KMS-11 (cell line): ENCODE data around the gene IFTAP.
"Not testable (repeated sequence)": the region's sequence is repeated elsewhere in the genome, so short reads cannot be mapped to it uniquely, and the experiment has no call there.

ENCODE experiments used
- H2AFZ ChIP-seq: fragments of 200-600 bp; sonication (generic); 2 replicates; pipeline ENCODE4 v1.6.1; 2016; ENCODE audit warnings: antibody characterized with exemption, mixed run types, low read depth
- H3K27ac ChIP-seq: fragments of 200-600 bp; sonication (generic); 2 replicates; pipeline ENCODE4 v1.6.1; 2016; ENCODE audit warnings: mild to moderate bottlenecking, mixed run types
- H3K27me3 ChIP-seq: fragments of 200-600 bp; sonication (generic); 2 replicates; pipeline ENCODE4 v1.6.1; 2017; ENCODE audit warnings: mild to moderate bottlenecking, low read depth, mixed run types, moderate library complexity; ENCODE audit not compliant: insufficient read depth
- H3K36me3 ChIP-seq: fragments of 200-600 bp; sonication (generic); 2 replicates; pipeline ENCODE4 v1.6.1; 2017; ENCODE audit warnings: mild to moderate bottlenecking, mixed run types; ENCODE audit not compliant: insufficient read depth
- H3K4me1 ChIP-seq: fragments of 200-600 bp; sonication (generic); 2 replicates; pipeline ENCODE4 v1.6.1; 2016; ENCODE audit warnings: mild to moderate bottlenecking, low read depth, mixed run types; ENCODE audit not compliant: poor library complexity, severe bottlenecking
- H3K4me2 ChIP-seq: fragments of 200-600 bp; sonication (generic); 2 replicates; pipeline ENCODE4 v1.7.0; 2016; ENCODE audit warnings: mild to moderate bottlenecking, mixed run types
- H3K4me3 ChIP-seq: fragments of 200-600 bp; sonication (generic); IDR thresholded peaks from 2 replicates; pipeline ENCODE4 v1.6.1; 2017; ENCODE audit warnings: low read depth, low read length, mixed read lengths; ENCODE audit not compliant: insufficient read depth
- H3K79me2 ChIP-seq: fragments of 200-600 bp; sonication (generic); 2 replicates; pipeline ENCODE4 v1.6.1; 2016; ENCODE audit warnings: low read depth, mixed run types; ENCODE audit not compliant: insufficient read depth
- H3K9ac ChIP-seq: fragments of 200-600 bp; sonication (generic); 2 replicates; pipeline ENCODE4 v1.6.1; 2016; ENCODE audit warnings: mild to moderate bottlenecking, mixed run types
- H4K20me1 ChIP-seq: fragments of 200-600 bp; sonication (generic); 2 replicates; pipeline ENCODE4 v1.6.1; 2016; ENCODE audit warnings: mild to moderate bottlenecking, mixed run types; ENCODE audit not compliant: insufficient read depth
- CTCF ChIP-seq: fragments of 200-600 bp; sonication (generic); conservative IDR thresholded peaks from 2 replicates; pipeline ENCODE4 v1.6.1; 2017; ENCODE audit warnings: low read depth, mild to moderate bottlenecking, antibody characterized with exemption, low read length, moderate library complexity, mixed read lengths

Gene IFTAP, protein sequence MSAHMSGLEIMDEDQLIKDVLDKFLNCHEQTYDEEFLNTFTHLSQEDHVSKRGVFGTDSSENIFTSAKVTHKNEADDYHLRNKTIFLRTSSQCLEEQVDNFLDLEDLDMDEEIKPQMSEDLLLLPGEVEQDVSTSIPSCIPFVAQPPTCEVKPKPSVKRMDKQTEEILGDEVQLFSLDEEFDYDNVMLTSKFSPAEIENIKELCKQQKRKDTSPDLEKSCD

GRCh38 chr11:36594316-36594989 is at the start of gene IFTAP:
TSS of gene IFTAP (plus strand) at chr11:36594502. CDS start at chr11:36610104, 15,602 bp downstream.
- Histone ChIP-seq H4K20me1 (no peaks in the 10 kb centered on the region), H3K27me3 (no peaks in the 10 kb centered on the region), H3K9ac (no peak within 1 kb of the TSS), H3K4me1 (no peaks in the 10 kb centered on the region), H3K27ac (no peak within 1 kb of the TSS), H2AFZ (no peak within 1 kb of the TSS), H3K36me3 (no peaks in the 10 kb centered on the region), H3K79me2 (no peaks in the 10 kb centered on the region), H3K4me2 (no peak within 1 kb of the TSS), H3K4me3 (no peak within 1 kb of the TSS)
- TF ChIP-seq CTCF = no peak

GRCh38 chr11:36550385-36551115 is 43.8 kb upstream of the IFTAP start:
- H3K4me3 ChIP-seq = no peak overlapping the region
- no peaks in the 10 kb centered on the region for H3K4me1 ChIP-seq
- H3K79me2 ChIP-seq = no peaks in the 10 kb centered on the region
- H2AFZ ChIP-seq = no peak overlapping the region
- no peak overlapping the region for H3K27ac ChIP-seq
- no peak overlapping the region for H3K4me2 ChIP-seq
- no peaks in the 10 kb centered on the region for H4K20me1 ChIP-seq
- no peaks in the 10 kb centered on the region for H3K27me3 ChIP-seq
- no peak overlapping the region for H3K9ac ChIP-seq
- TF ChIP-seq CTCF = no peak
- H3K36me3 ChIP-seq = no peaks in the 10 kb centered on the region

GRCh38 chr11:36557390-36557789 is 36.9 kb upstream of the IFTAP start:
- H4K20me1 ChIP-seq, H3K9ac ChIP-seq, H3K36me3 ChIP-seq, H3K27ac ChIP-seq, H3K4me2 ChIP-seq, H3K79me2 ChIP-seq, H3K27me3 ChIP-seq, H3K4me3 ChIP-seq, H2AFZ ChIP-seq, H3K4me1 ChIP-seq: not testable (repeated sequence)

DNA sequence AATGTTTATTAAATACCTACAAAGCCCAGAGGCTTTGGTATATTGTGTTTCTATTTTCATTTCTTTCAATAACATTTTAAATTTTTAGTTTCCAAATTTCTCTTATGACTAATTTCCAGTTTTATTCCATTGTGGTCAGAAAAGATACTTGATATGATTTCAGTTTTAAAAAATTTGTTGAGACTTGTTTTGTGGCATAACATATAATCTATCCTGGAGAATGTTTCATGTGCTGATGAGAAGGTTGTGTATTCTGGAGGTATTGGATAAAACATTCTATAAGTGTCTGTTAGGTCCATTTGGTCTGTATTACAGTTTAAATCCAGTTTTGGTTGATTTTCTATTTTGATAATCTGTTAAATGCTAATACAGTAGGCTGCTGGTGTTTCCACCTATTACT is 36.3 kb upstream of the IFTAP start:
- Histone ChIP-seq H3K27me3 (no peaks in the 10 kb centered on the region), H3K4me1 (no peaks in the 10 kb centered on the region)

More for the DNA sequence above, 36.3 kb upstream of the IFTAP start:
- Histone ChIP-seq H3K79me2 (no peaks in the 10 kb centered on the region), H3K9ac (no peak overlapping the region), H3K27ac (no peak overlapping the region), H3K4me3 (no peak overlapping the region), H3K4me2 (no peak overlapping the region), H3K36me3 (no peaks in the 10 kb centered on the region), H4K20me1 (no peaks in the 10 kb centered on the region), H2AFZ (no peak overlapping the region)
- no peak for TF ChIP-seq CTCF
